Neural cell (in vitro differentiated cells): ENCODE data around the gene AKR7A2. TPM values are rescaled to one million over a fixed set of nuclear protein-coding genes. Genes with fewer than 3 reads are reported as not detected.

Experiments
- H2AFZ ChIP-seq: fragments of 200-600, 300-800 bp; sonication (generic), shearing (Covaris generic); 2 replicates; pipeline ENCODE4 v1.6.0; 2014; ENCODE audit warnings: low read depth, mild to moderate bottlenecking, antibody characterized with exemption, low read length, moderate library complexity
- H3F3A ChIP-seq: fragments of 200-600 bp; shearing (Covaris generic); 2 replicates; pipeline ENCODE4 v1.6.1; 2016; ENCODE audit warnings: mild to moderate bottlenecking, moderate library complexity, mixed read lengths, antibody characterized with exemption, low read length; ENCODE audit not compliant: insufficient read depth, poor library complexity, severe bottlenecking
- H3K27ac ChIP-seq: fragments of 200-600, 300-800 bp; sonication (generic), shearing (Covaris generic); 2 replicates; pipeline ENCODE4 v1.5.1; 2014; ENCODE audit warnings: mild to moderate bottlenecking, low read length, moderate library complexity
- H3K27me3 ChIP-seq: fragments of 300-800, 200-600 bp; sonication (generic), shearing (Covaris generic); 2 replicates; pipeline ENCODE4 v1.6.0; 2014; ENCODE audit warnings: mild to moderate bottlenecking, low read depth, low read length, moderate library complexity; ENCODE audit not compliant: insufficient read depth
- H3K36me3 ChIP-seq: fragments of 300-800, 200-600 bp; sonication (generic), shearing (Covaris generic); 2 replicates; pipeline ENCODE4 v1.5.1; 2014; ENCODE audit warnings: mild to moderate bottlenecking, antibody characterized with exemption, low read length, moderate library complexity; ENCODE audit not compliant: insufficient read depth
- H3K4me2 ChIP-seq: fragments of 300-800, 200-600 bp; sonication (generic), shearing (Covaris generic); 2 replicates; pipeline ENCODE4 v1.6.0; 2014; ENCODE audit warnings: mild to moderate bottlenecking, low read length
- H3K4me3 ChIP-seq: fragments of 300-800, 200-600 bp; sonication (generic), shearing (Covaris generic); 2 replicates; pipeline ENCODE4 v1.5.1; 2014; ENCODE audit warnings: mild to moderate bottlenecking, low read length, moderate library complexity
- H3K79me2 ChIP-seq: fragments of 200-600 bp; shearing (Covaris generic); replicated peaks from 2 replicates; pipeline ENCODE4 v1.6.0; 2014; ENCODE audit warnings: mild to moderate bottlenecking, low read length, moderate library complexity; ENCODE audit not compliant: insufficient read depth
- H3K9ac ChIP-seq: fragments of 300-800, 200-600 bp; sonication (generic), shearing (Covaris generic); 2 replicates; pipeline ENCODE4 v1.6.1; 2016; ENCODE audit warnings: mild to moderate bottlenecking, low read length, mixed read lengths
- H3K9me2 ChIP-seq: fragments of 200-600 bp; shearing (Covaris generic); 2 replicates; pipeline ENCODE4 v1.6.1; 2016; ENCODE audit warnings: mild to moderate bottlenecking, low read length, mixed read lengths; ENCODE audit not compliant: insufficient read depth
- H3K9me3 ChIP-seq: fragments of 200-600, 300-800 bp; sonication (generic), shearing (Covaris generic); 2 replicates; pipeline ENCODE4 v1.6.1; 2016; ENCODE audit warnings: mild to moderate bottlenecking, mixed run types, low read length, moderate library complexity, mixed read lengths
- H4K20me1 ChIP-seq: fragments of 200-600 bp; shearing (Covaris generic); 2 replicates; pipeline ENCODE4 v1.6.1; 2016; ENCODE audit warnings: mild to moderate bottlenecking, mixed run types; ENCODE audit not compliant: insufficient read depth
- CTCF ChIP-seq: fragments of 450-650 bp; IDR thresholded peaks from 2 replicates; pipeline ENCODE4 v1.5.1; 2014; ENCODE audit warnings: antibody characterized with exemption, mild to moderate bottlenecking, moderate library complexity; ENCODE audit not compliant: poor library complexity, severe bottlenecking
- EP300 ChIP-seq: fragments of 450-650 bp; conservative IDR thresholded peaks from 2 replicates; pipeline ENCODE4 v1.6.1; 2014; ENCODE audit warnings: antibody characterized with exemption, mild to moderate bottlenecking, moderate library complexity; ENCODE audit not compliant: poor library complexity, severe bottlenecking
- EZH2 ChIP-seq: fragments of 200-600, 300-800 bp; shearing (Covaris generic), sonication (generic); IDR thresholded peaks from 2 replicates; pipeline ENCODE4 v1.6.1; 2014; ENCODE audit warnings: antibody characterized with exemption, low read length, borderline replicate concordance, mild to moderate bottlenecking; ENCODE audit not compliant: insufficient read depth, poor library complexity, severe bottlenecking
- MXI1 ChIP-seq: fragments of 450-650 bp; conservative IDR thresholded peaks from 2 replicates; pipeline ENCODE4 v1.6.1; 2014; ENCODE audit warnings: antibody characterized with exemption, mild to moderate bottlenecking; ENCODE audit not compliant: poor library complexity, severe bottlenecking
- POLR2AphosphoS5 ChIP-seq: IDR thresholded peaks from 2 replicates; pipeline ENCODE4 v1.6.1; 2012
- RAD21 ChIP-seq: fragments of 450-650 bp; conservative IDR thresholded peaks from 2 replicates; pipeline ENCODE4 v1.6.1; 2014; ENCODE audit warnings: antibody characterized with exemption, mild to moderate bottlenecking, moderate library complexity
- REST ChIP-seq: IDR thresholded peaks from 2 replicates; pipeline ENCODE4 v1.6.1; 2012; ENCODE audit warnings: borderline replicate concordance
- SMC3 ChIP-seq: fragments of 450-650 bp; conservative IDR thresholded peaks from 2 replicates; pipeline ENCODE4 v1.6.1; 2014; ENCODE audit warnings: antibody characterized with exemption, mild to moderate bottlenecking, moderate library complexity; ENCODE audit not compliant: poor library complexity
- TAF1 ChIP-seq: IDR thresholded peaks from 2 replicates; pipeline ENCODE4 v1.6.1; 2012; ENCODE audit warnings: low read depth
- polyA plus RNA-seq: library from polyadenylated mRNA; depleted of rRNA; stranded (reverse); fragments of >200 nt; gene quantifications from 2 replicates; pipeline ENCODE4 v1.2.3, GENCODE V29; 2014

Gene AKR7A2
- polyA plus RNA-seq, 1 donor from 2014 or later: 50.6 TPM

- no peaks in the 10 kb centered on the region for H3K9me3 ChIP-seq
- no peak overlapping the region for H2AFZ ChIP-seq
- H3K9ac ChIP-seq: no peak overlapping the region
- no peaks in the 10 kb centered on the region for H3K27me3 ChIP-seq
- H3K9me2 ChIP-seq: no peaks in the 10 kb centered on the region
- H3K79me2 ChIP-seq: no peaks in the 10 kb centered on the region
- no peaks in the 10 kb centered on the region for H3F3A ChIP-seq
- H3K4me2 ChIP-seq: no peak overlapping the region
- no peaks in the 10 kb centered on the region for H4K20me1 ChIP-seq
- H3K36me3 ChIP-seq: no peaks in the 10 kb centered on the region
- H3K27ac ChIP-seq: no peak overlapping the region
- H3K4me3 ChIP-seq: no peak overlapping the region
- no peak for TF ChIP-seq MXI1
- no peak for TF ChIP-seq CTCF
- no peak for TF ChIP-seq SMC3
- no peak for TF ChIP-seq REST
- TF ChIP-seq EZH2: no peak
- TF ChIP-seq EP300: no peak
- TF ChIP-seq RAD21: no peak
- TF ChIP-seq TAF1: no peak
- no peak for TF ChIP-seq POLR2AphosphoS5
Observed at GRCh38 chr1:19322481-19322880, 10.5 kb upstream of the AKR7A2 start.

GRCh38 chr1:19321071-19321470 is 9.1 kb upstream of the AKR7A2 start:
- no peaks in the 10 kb centered on the region for H3K36me3 ChIP-seq
- TF ChIP-seq MXI1 (no peak), RAD21 (no peak), POLR2AphosphoS5 (no peak), TAF1 (no peak), CTCF (no peak), EP300 (no peak), REST (no peak), EZH2 (no peak), SMC3 (no peak)

More at GRCh38 chr1:19321071-19321470, 9.1 kb upstream of the AKR7A2 start:
- Histone ChIP-seq H2AFZ (no peak overlapping the region), H3K9me2 (no peaks in the 10 kb centered on the region), H3K27ac (no peak overlapping the region), H3K4me2 (no peak overlapping the region), H3K27me3 (no peaks in the 10 kb centered on the region), H3K9ac (no peak overlapping the region), H4K20me1 (no peaks in the 10 kb centered on the region), H3F3A (no peaks in the 10 kb centered on the region), H3K9me3 (no peaks in the 10 kb centered on the region), H3K4me3 (no peak overlapping the region), H3K79me2 (no peaks in the 10 kb centered on the region)
